Measurements from ENCODE around the gene RCE1.

DNA sequence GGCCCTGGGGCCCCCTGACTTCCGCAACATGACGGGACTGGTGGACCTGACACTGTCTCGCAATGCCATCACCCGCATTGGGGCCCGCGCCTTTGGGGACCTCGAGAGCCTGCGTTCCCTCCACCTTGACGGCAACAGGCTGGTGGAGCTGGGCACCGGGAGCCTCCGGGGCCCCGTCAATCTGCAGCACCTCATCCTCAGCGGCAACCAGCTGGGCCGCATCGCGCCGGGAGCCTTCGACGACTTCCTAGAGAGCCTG, 14.6 kb downstream of the RCE1 start:
- TF ChIP-seq, protein P1, sequence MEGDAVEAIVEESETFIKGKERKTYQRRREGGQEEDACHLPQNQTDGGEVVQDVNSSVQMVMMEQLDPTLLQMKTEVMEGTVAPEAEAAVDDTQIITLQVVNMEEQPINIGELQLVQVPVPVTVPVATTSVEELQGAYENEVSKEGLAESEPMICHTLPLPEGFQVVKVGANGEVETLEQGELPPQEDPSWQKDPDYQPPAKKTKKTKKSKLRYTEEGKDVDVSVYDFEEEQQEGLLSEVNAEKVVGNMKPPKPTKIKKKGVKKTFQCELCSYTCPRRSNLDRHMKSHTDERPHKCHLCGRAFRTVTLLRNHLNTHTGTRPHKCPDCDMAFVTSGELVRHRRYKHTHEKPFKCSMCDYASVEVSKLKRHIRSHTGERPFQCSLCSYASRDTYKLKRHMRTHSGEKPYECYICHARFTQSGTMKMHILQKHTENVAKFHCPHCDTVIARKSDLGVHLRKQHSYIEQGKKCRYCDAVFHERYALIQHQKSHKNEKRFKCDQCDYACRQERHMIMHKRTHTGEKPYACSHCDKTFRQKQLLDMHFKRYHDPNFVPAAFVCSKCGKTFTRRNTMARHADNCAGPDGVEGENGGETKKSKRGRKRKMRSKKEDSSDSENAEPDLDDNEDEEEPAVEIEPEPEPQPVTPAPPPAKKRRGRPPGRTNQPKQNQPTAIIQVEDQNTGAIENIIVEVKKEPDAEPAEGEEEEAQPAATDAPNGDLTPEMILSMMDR (IDR thresholded peaks at IDR 0.05) = no peak
- TF ChIP-seq POLR2A (IDR thresholded peaks at IDR 0.05) = no peak
- no peak for TF ChIP-seq EP300 (IDR thresholded peaks at IDR 0.05)

All from suprapubic skin (tissue), 3 donors.